ENCODE results near the gene GPR75. TPM values are rescaled to one million over a fixed set of nuclear protein-coding genes. Genes with fewer than 3 reads are reported as not detected.

GPR75 gene
- total and polyA plus RNA-seq, 2 experiments from 2014 or later = 0.34 to 4.1 TPM

DNA sequence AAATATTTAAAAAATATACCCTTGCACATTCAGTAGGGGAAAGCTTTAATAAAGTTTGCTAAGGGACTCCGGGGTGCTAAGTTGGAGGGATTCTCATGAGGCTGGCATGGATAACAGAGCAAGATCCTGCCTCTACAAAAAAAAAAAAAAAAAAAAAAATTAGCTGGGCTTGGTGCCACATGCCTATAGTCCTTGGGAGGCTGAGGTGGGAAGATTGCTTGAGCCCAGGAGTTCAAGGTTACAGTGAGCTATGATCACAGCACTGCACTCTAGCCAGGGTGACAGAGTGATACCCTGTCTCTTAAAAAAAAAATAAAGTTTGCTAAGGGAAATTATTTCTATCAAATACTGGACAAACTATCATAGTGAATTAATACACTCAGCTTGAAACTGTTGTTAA is 17.3 kb upstream of the GPR75 start:
- no peaks in the 10 kb centered on the region for H4K20me1 ChIP-seq (replicated peaks; ENCODE audit: insufficient read depth)
- ATAC-seq (no peak), DNase-seq (ENCODE audit: low spot score) (no peak)
- H3K27ac Mint-ChIP-seq = no peak overlapping the region; the same call in 1 of the 2 replicates
- H3K36me3 Mint-ChIP-seq (ENCODE audit: low read depth) = peaks cover 60% of the 10 kb centered on the region
- H3K27me3 Mint-ChIP-seq (ENCODE audit: insufficient read depth, low read depth, poor library complexity) = no peaks in the 10 kb centered on the region
- H3K9me3 Mint-ChIP-seq = no peaks in the 10 kb centered on the region
- no peak overlapping the region for H2AFZ ChIP-seq
- no peaks in the 10 kb centered on the region for H3K79me2 ChIP-seq (replicated peaks; ENCODE audit: insufficient read depth)
- peaks cover 22% of the 10 kb centered on the region for H3K4me1 Mint-ChIP-seq
- H3K4me2 ChIP-seq = no peak overlapping the region
- peaks cover 11% of the 10 kb centered on the region; the same call in 1 of the 2 replicates for H3K4me1 ChIP-seq (ENCODE audit: insufficient read depth)
- H3K4me3 Mint-ChIP-seq = no peak overlapping the region
- no peaks in the 10 kb centered on the region for H3K27me3 ChIP-seq (ENCODE audit: insufficient read depth)
- no peaks in the 10 kb centered on the region; the same call in 1 of the 2 replicates for H3K9me2 ChIP-seq (ENCODE audit: insufficient read depth)
- TF ChIP-seq, protein P1, sequence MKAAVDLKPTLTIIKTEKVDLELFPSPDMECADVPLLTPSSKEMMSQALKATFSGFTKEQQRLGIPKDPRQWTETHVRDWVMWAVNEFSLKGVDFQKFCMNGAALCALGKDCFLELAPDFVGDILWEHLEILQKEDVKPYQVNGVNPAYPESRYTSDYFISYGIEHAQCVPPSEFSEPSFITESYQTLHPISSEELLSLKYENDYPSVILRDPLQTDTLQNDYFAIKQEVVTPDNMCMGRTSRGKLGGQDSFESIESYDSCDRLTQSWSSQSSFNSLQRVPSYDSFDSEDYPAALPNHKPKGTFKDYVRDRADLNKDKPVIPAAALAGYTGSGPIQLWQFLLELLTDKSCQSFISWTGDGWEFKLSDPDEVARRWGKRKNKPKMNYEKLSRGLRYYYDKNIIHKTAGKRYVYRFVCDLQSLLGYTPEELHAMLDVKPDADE (IDR thresholded peaks at IDR 0.05) = no peak
- TF ChIP-seq EZH2phosphoT487 (IDR thresholded peaks at IDR 0.05; ENCODE audit: unreplicated experiment) (no peak), REST (IDR thresholded peaks at IDR 0.05; ENCODE audit: unreplicated experiment) (no peak), EZH2 (IDR thresholded peaks at IDR 0.05; ENCODE audit: low read depth, unreplicated experiment) (no peak), ZNF462 (CRISPR knock-in tag; IDR thresholded peaks at IDR 0.05) (no peak), ZNF331 (CRISPR knock-in tag; IDR thresholded peaks at IDR 0.05; ENCODE audit: low read depth) (no peak)
- H3F3A ChIP-seq (replicated peaks; ENCODE audit: low read depth) = no peaks in the 10 kb centered on the region
- peaks cover 30% of the 10 kb centered on the region; the same call in 1 of the 2 replicates for H3K36me3 ChIP-seq (ENCODE audit: insufficient read depth)
- H3K4me3 ChIP-seq = no peak overlapping the region
- no peak overlapping the region for H3K27ac ChIP-seq (ENCODE audit: low read depth)

Measured in GM23338 (cell line).